ENCODE measurements around the gene DDX6. TPM values are rescaled to one million over a fixed set of nuclear protein-coding genes. Genes with fewer than 3 reads are reported as not detected.

The DDX6 gene
- 100 to 1,000 TPM; 155 to 158 TPM for total RNA-seq

- no peaks in the 10 kb centered on the region for H3K27me3 Mint-ChIP-seq
- intact Hi-C loops (cut with micrococcal nuclease), result loop anchor here (5.0 kb wide), 2 partner anchors 86 to 136 kb away; partner anchors contain the start of gene BCL9L
- peak within 1 kb of the TSS; percentile 100 for H3K27ac Mint-ChIP-seq
- ChIA-PET POLR2A (interaction anchor here (0.6 to 5.9 kb wide), 37 partner anchors 8 to 472 kb away, joined by 3 to 54 read pairs (median 4); partner anchors contain the start of genes BCL9L, CENATAC and SLC37A4), CTCF (interaction anchor here (0.6 to 8.2 kb wide), 22 partner anchors 9 to 196 kb away, joined by 3 to 80 read pairs (median 4); partner anchors contain the start of genes BCL9L, CXCR5 and UPK2)
- DNase-seq, result peak; percentile 94
- H3K9me3 Mint-ChIP-seq, result no peaks in the 10 kb centered on the region
- TF ChIP-seq CTCF (IDR thresholded peaks at IDR 0.05), result no peak
- ATAC-seq, result peak; percentile 55
- H3K4me1 Mint-ChIP-seq (ENCODE audit: low read depth), result peaks cover 17% of the 10 kb centered on the region
- H3K36me3 Mint-ChIP-seq (ENCODE audit: low read depth), result peaks cover 24% of the 10 kb centered on the region
- peak within 1 kb of the TSS; percentile 99 for H3K4me3 Mint-ChIP-seq
Observed at GRCh38 chr11:118791111-118791960, at the start of gene DDX6. TSS of gene DDX6 (minus strand) at chr11:118791164. CDS start at chr11:118786251, 4,913 bp downstream.

GRCh38 chr11:118838905-118839553, 48.1 kb upstream of the DDX6 start:
- DNase-seq (no peak), ATAC-seq (no peak)
- intact Hi-C loops (cut with micrococcal nuclease), result no loop called here
- Mint-ChIP-seq H3K36me3 (ENCODE audit: low read depth) (no peaks in the 10 kb centered on the region), H3K27ac (no peak overlapping the region), H3K4me1 (ENCODE audit: low read depth) (peaks cover 36% of the 10 kb centered on the region), H3K4me3 (no peak overlapping the region), H3K9me3 (no peaks in the 10 kb centered on the region), H3K27me3 (no peaks in the 10 kb centered on the region)
- TF ChIP-seq CTCF (IDR thresholded peaks at IDR 0.05), result no peak
- POLR2A ChIA-PET, result interaction anchor here (1.4 kb wide), 1 partner anchor 90 kb away, joined by 3 read pairs; no protein-coding TSS in a partner anchor
- CTCF ChIA-PET, result interaction anchor here (1.1 to 1.6 kb wide), 3 partner anchors 14 to 121 kb away, joined by 3 read pairs; no protein-coding TSS in a partner anchor

- ChIA-PET CTCF (no interaction called here), POLR2A (no interaction called here)
- ATAC-seq (no peak), DNase-seq (no peak)
- no peaks in the 10 kb centered on the region for H3K36me3 Mint-ChIP-seq (ENCODE audit: low read depth)
- H3K9me3 Mint-ChIP-seq, result no peaks in the 10 kb centered on the region
- peaks cover 36% of the 10 kb centered on the region for H3K4me1 Mint-ChIP-seq (ENCODE audit: low read depth)
- H3K27me3 Mint-ChIP-seq, result no peaks in the 10 kb centered on the region
- H3K4me3 Mint-ChIP-seq, result no peak overlapping the region
- H3K27ac Mint-ChIP-seq, result no peak overlapping the region
- TF ChIP-seq CTCF (IDR thresholded peaks at IDR 0.05), result no peak
- intact Hi-C loops (cut with micrococcal nuclease), result no loop called here
Observed at GRCh38 chr11:118837868-118838267, 46.9 kb upstream of the DDX6 start.

GRCh38 chr11:118834427-118835028, 43.6 kb upstream of the DDX6 start:
- ATAC-seq (peak; percentile 67), DNase-seq (peak; percentile 34)
- ChIA-PET POLR2A (interaction anchor here (0.8 to 1.6 kb wide), 3 partner anchors 9 to 50 kb away, joined by 3 to 5 read pairs (median 3); no protein-coding TSS in a partner anchor), CTCF (interaction anchor here (1.0 to 1.4 kb wide), 6 partner anchors 17 to 175 kb away, joined by 3 to 6 read pairs (median 4); no protein-coding TSS in a partner anchor)
- H3K4me3 Mint-ChIP-seq, result peak overlapping the region; percentile 43
- H3K27ac Mint-ChIP-seq, result peak overlapping the region; percentile 74
- H3K36me3 Mint-ChIP-seq (ENCODE audit: low read depth), result no peaks in the 10 kb centered on the region
- intact Hi-C loops (cut with micrococcal nuclease), result no loop called here
- no peaks in the 10 kb centered on the region for H3K9me3 Mint-ChIP-seq
- no peak for TF ChIP-seq CTCF (IDR thresholded peaks at IDR 0.05)
- peaks cover 21% of the 10 kb centered on the region for H3K4me1 Mint-ChIP-seq (ENCODE audit: low read depth)
- no peaks in the 10 kb centered on the region for H3K27me3 Mint-ChIP-seq

Measured in activated CD8-positive, alpha-beta T cell treated with anti-CD3 and anti-CD28 coated beads for 36 hours (primary cell).